Measurements from ENCODE around the gene NUDT17. TPM values are rescaled to one million over a fixed set of nuclear protein-coding genes. Genes with fewer than 3 reads are reported as not detected.
A peak's percentile ranks its signal among the peaks of the same experiment; 100 is the strongest.

The NUDT17 gene
- total and polyA plus RNA-seq, 8 donors: 0.61 to 18.3 (median 3.2) TPM; not detected in 1

- Histone ChIP-seq H3K4me1 (peaks cover 25 to 31% (median 28%) of the 10 kb centered on the region in 4 donors), H3K4me3 (peak overlapping the region in 1 of 4 donors; percentile 1), H3K36me3 (peaks cover 44 to 48% (median 47%) of the 10 kb centered on the region in 4 donors), H3K27ac (peak overlapping the region in 1 of 5 donors; percentile 90), H3K27me3 (no peaks in the 10 kb centered on the region), H3K9me3 (no peaks in the 10 kb centered on the region)
- intact Hi-C loops (cut with DNase I; ENCODE audit: low total_unique reads): no loop called here
- TF ChIP-seq POLR2A (IDR thresholded peaks at IDR 0.05) (no peak), CTCF (IDR thresholded peaks at IDR 0.05) (no peak), POLR2AphosphoS5 (IDR thresholded peaks at IDR 0.05) (no peak), EP300 (IDR thresholded peaks at IDR 0.05) (no peak)
- no peak for DNase-seq
- 63 to 83% (median 79%) methylated on average over 4 of the region's 4 CpGs for WGBS, 5 donors
Observed at GRCh38 chr1:145857170-145857569, 11.7 kb downstream of the NUDT17 start.

GRCh38 chr1:145858238-145858900 lies 12.9 kb downstream of the NUDT17 start:
- no peaks in the 10 kb centered on the region for H3K9me3 ChIP-seq
- WGBS, 5 donors: 1 to 3% (median 2%) methylated on average over 24 to 35 of the region's 35 CpGs
- no peak for TF ChIP-seq EP300 (IDR thresholded peaks at IDR 0.05)
- TF ChIP-seq POLR2AphosphoS5 (IDR thresholded peaks at IDR 0.05): no peak
- TF ChIP-seq POLR2A (IDR thresholded peaks at IDR 0.05): no peak
- no peak for TF ChIP-seq CTCF (IDR thresholded peaks at IDR 0.05)
- DNase-seq: peak in 1 of 2 donors; percentile 61
- H3K27ac ChIP-seq: peak overlapping the region; percentile 85 to 96 (median 95)
- H3K27me3 ChIP-seq: no peaks in the 10 kb centered on the region
- peak overlapping the region; percentile 76 to 96 (median 90) for H3K4me3 ChIP-seq
- intact Hi-C loops (cut with DNase I; ENCODE audit: low total_unique reads): no loop called here
- H3K4me1 ChIP-seq: peaks cover 25 to 31% (median 28%) of the 10 kb centered on the region in 4 donors
- H3K36me3 ChIP-seq: peaks cover 33 to 36% (median 35%) of the 10 kb centered on the region in 4 donors

- intact Hi-C loops (cut with DNase I; ENCODE audit: low total_unique reads): no loop called here
- 0 to 1% (median 0%) methylated on average over 33 to 42 of the region's 42 CpGs for WGBS, 5 donors
- Histone ChIP-seq H3K4me1 (peaks cover 25 to 31% (median 28%) of the 10 kb centered on the region in 4 donors), H3K27ac (peak within 1 kb of the TSS; percentile 85 to 96 (median 95)), H3K4me3 (peak within 1 kb of the TSS; percentile 76 to 96 (median 90)), H3K27me3 (no peaks in the 10 kb centered on the region), H3K36me3 (peaks cover 27 to 29% (median 29%) of the 10 kb centered on the region in 4 donors), H3K9me3 (no peaks in the 10 kb centered on the region)
- TF ChIP-seq POLR2A (IDR thresholded peaks at IDR 0.05): peak in 1 of 4 donors; percentile 77
- TF ChIP-seq CTCF (IDR thresholded peaks at IDR 0.05): no peak
- peak; percentile 49 to 90 (median 85) for TF ChIP-seq POLR2AphosphoS5 (IDR thresholded peaks at IDR 0.05)
- DNase-seq: peak; percentile 97 to 98
Observed at GRCh38 chr1:145858901-145859490, 13.6 kb downstream of the NUDT17 start, which contains the start of gene PIAS3. Gene PIAS3, minus strand, starts transcription at chr1:145859081. Its CDS starts 91 bp downstream, at chr1:145858990.

- peak; percentile 94 to 97 for DNase-seq
- H3K9me3 ChIP-seq: no peaks in the 10 kb centered on the region
- TF ChIP-seq POLR2A (IDR thresholded peaks at IDR 0.05) (no peak), POLR2AphosphoS5 (IDR thresholded peaks at IDR 0.05) (peak in 2 of 3 donors; percentile 64 to 78), CTCF (IDR thresholded peaks at IDR 0.05) (no peak), EP300 (IDR thresholded peaks at IDR 0.05) (no peak)
- 0 to 2% (median 1%) methylated on average over 17 to 41 of the region's 41 CpGs for WGBS, 5 donors
- H3K4me1 ChIP-seq: peaks cover 25 to 31% (median 28%) of the 10 kb centered on the region in 4 donors
- H3K4me3 ChIP-seq: peak overlapping the region; percentile 76 to 96 (median 90)
- intact Hi-C loops (cut with DNase I; ENCODE audit: low total_unique reads): no loop called here
- no peaks in the 10 kb centered on the region for H3K27me3 ChIP-seq
- H3K36me3 ChIP-seq: peaks cover 21 to 24% (median 23%) of the 10 kb centered on the region in 4 donors
- H3K27ac ChIP-seq: peak overlapping the region; percentile 85 to 96 (median 95)
Observed at GRCh38 chr1:145859491-145860023, 14.1 kb downstream of the NUDT17 start.

Data from stomach (tissue), 9 donors.